ENCODE measurements around the gene AMDHD1. TPM values are rescaled to one million over a fixed set of nuclear protein-coding genes. Genes with fewer than 3 reads are reported as not detected.
"Not testable (repeated sequence)": the region's sequence is repeated elsewhere in the genome, so short reads cannot be mapped to it uniquely, and the experiment has no call there.

AMDHD1 gene
- total RNA-seq, 2 donors from 2014 or later: 0.47 TPM; not detected in 1

GRCh38 chr12:95960241-95960640 is 17.1 kb downstream of the AMDHD1 start:
- DNase-seq (no peak), ATAC-seq (no peak)
- intact Hi-C loops (cut with DNase I, micrococcal nuclease): no loop called here

GRCh38 chr12:95962222-95962621 is 19.1 kb downstream of the AMDHD1 start:
- no peak for ATAC-seq
- intact Hi-C loops (cut with DNase I, micrococcal nuclease): no loop called here
- DNase-seq: no peak

GRCh38 chr12:95963096-95963495 is 20.0 kb downstream of the AMDHD1 start:
- DNase-seq (no peak), ATAC-seq (no peak)

GRCh38 chr12:95966287-95966870 is 23.2 kb downstream of the AMDHD1 start:
- no peak for DNase-seq
- no peak for ATAC-seq

More at GRCh38 chr12:95963096-95963495, 20.0 kb downstream of the AMDHD1 start:
- intact Hi-C loops (cut with DNase I, micrococcal nuclease): no loop called here

GRCh38 chr12:95967301-95967700 is 24.2 kb downstream of the AMDHD1 start:
- ATAC-seq (no peak), DNase-seq (no peak)
- intact Hi-C loops (cut with DNase I, micrococcal nuclease): no loop called here

More at GRCh38 chr12:95966287-95966870, 23.2 kb downstream of the AMDHD1 start:
- intact Hi-C loops (cut with DNase I, micrococcal nuclease): no loop called here

GRCh38 chr12:95969116-95969515 is 26.0 kb downstream of the AMDHD1 start:
- ATAC-seq; DNase-seq; intact Hi-C loops (cut with DNase I, micrococcal nuclease): not testable (repeated sequence)

- DNase-seq: no peak
- no peak for ATAC-seq
- intact Hi-C loops (cut with DNase I, micrococcal nuclease): no loop called here
These were observed 27.8 kb downstream of the AMDHD1 start for GRCh38 chr12:95970905-95971304.

- intact Hi-C loops (cut with DNase I, micrococcal nuclease): no loop called here
- ATAC-seq: no peak
- DNase-seq: no peak
These were observed 29.8 kb downstream of the AMDHD1 start for GRCh38 chr12:95972832-95973456.

GRCh38 chr12:95974358-95974757 is 31.2 kb downstream of the AMDHD1 start:
- intact Hi-C loops (cut with DNase I, micrococcal nuclease): no loop called here
- DNase-seq (no peak), ATAC-seq (no peak)

- ATAC-seq (no peak), DNase-seq (no peak)
- intact Hi-C loops (cut with DNase I, micrococcal nuclease): no loop called here
These were observed 32.4 kb downstream of the AMDHD1 start for GRCh38 chr12:95975491-95975890.

- intact Hi-C loops (cut with DNase I, micrococcal nuclease): no loop called here
- ATAC-seq: no peak
- DNase-seq: no peak
These were observed 33.3 kb downstream of the AMDHD1 start for GRCh38 chr12:95976416-95976832.

- ATAC-seq: no peak
These were observed 34.7 kb downstream of the AMDHD1 start for GRCh38 chr12:95977764-95978305.

GRCh38 chr12:95978351-95978750 is 35.2 kb downstream of the AMDHD1 start:
- intact Hi-C loops (cut with DNase I, micrococcal nuclease): no loop called here
- DNase-seq (no peak), ATAC-seq (no peak)

More at GRCh38 chr12:95977764-95978305, 34.7 kb downstream of the AMDHD1 start:
- no peak for DNase-seq
- intact Hi-C loops (cut with DNase I, micrococcal nuclease): no loop called here

GRCh38 chr12:95978774-95979173 is 35.6 kb downstream of the AMDHD1 start:
- intact Hi-C loops (cut with DNase I, micrococcal nuclease): no loop called here
- ATAC-seq (no peak), DNase-seq (no peak)

- intact Hi-C loops (cut with DNase I, micrococcal nuclease): no loop called here
- ATAC-seq: no peak
- no peak for DNase-seq
These were observed 37.3 kb downstream of the AMDHD1 start for GRCh38 chr12:95980437-95980836.

GRCh38 chr12:95982602-95983001 is 39.5 kb downstream of the AMDHD1 start:
- ATAC-seq (no peak), DNase-seq (no peak)
- intact Hi-C loops (cut with DNase I, micrococcal nuclease): no loop called here

- no peak for ATAC-seq
- intact Hi-C loops (cut with DNase I, micrococcal nuclease): no loop called here
- no peak for DNase-seq
These were observed 41.6 kb downstream of the AMDHD1 start for GRCh38 chr12:95984682-95985081.

GRCh38 chr12:95986635-95987570 is 43.8 kb downstream of the AMDHD1 start:
- ATAC-seq (peak; percentile 90), DNase-seq (no peak)
- intact Hi-C loops (cut with DNase I, micrococcal nuclease): no loop called here

- ATAC-seq (no peak), DNase-seq (no peak)
- intact Hi-C loops (cut with DNase I, micrococcal nuclease): no loop called here
These were observed 45.6 kb downstream of the AMDHD1 start for GRCh38 chr12:95988506-95989275.
